Keratinocyte (primary cell): ENCODE data around the gene ERO1B. TPM values are rescaled to one million over a fixed set of nuclear protein-coding genes. Genes with fewer than 3 reads are reported as not detected.

ENCODE experiments used
- DNase-seq: peaks from one replicate; pipeline ENCODE4 v3.0.0-alpha.2; 2011; ENCODE audit warnings: low read depth, missing footprints, low spot score
- FAIRE-seq: peaks from 2 replicates; lab custom pipeline; 2011; peaks lifted over from hg19 to GRCh38; lab: Jason Lieb, UNC
- H2AFZ ChIP-seq: 2 replicates; pipeline ENCODE4 v1.6.0; 2012; ENCODE audit warnings: low read length, control low read depth, inconsistent platforms; ENCODE audit not compliant: control insufficient read depth
- H3K27ac ChIP-seq: 2 replicates; pipeline ENCODE4 v1.5.1; 2011; ENCODE audit warnings: low read length; ENCODE audit not compliant: control insufficient read depth, insufficient read depth
- H3K27me3 ChIP-seq: 3 replicates; pipeline ENCODE4 v1.6.0; 2011; ENCODE audit warnings: low read length; ENCODE audit not compliant: control insufficient read depth, insufficient read depth; ENCODE audit errors: extremely low read depth
- H3K36me3 ChIP-seq, 2 experiments: 2 replicates in 1 of 2; 3 replicates in 1 of 2; pipeline ENCODE4 v1.5.1; 2011; ENCODE audit warnings: low read length in 2 of 2, mild to moderate bottlenecking in 1 of 2; ENCODE audit not compliant: control insufficient read depth in 2 of 2, insufficient read depth in 2 of 2; ENCODE audit errors: extremely low read depth in 1 of 2
- H3K4me1 ChIP-seq: 3 replicates; pipeline ENCODE4 v1.5.1; 2011; ENCODE audit warnings: low read length; ENCODE audit not compliant: control insufficient read depth, insufficient read depth; ENCODE audit errors: extremely low read depth
- H3K4me2 ChIP-seq: 3 replicates; pipeline ENCODE4 v1.6.0; 2011; ENCODE audit warnings: low read depth, low read length; ENCODE audit not compliant: control insufficient read depth, insufficient read depth; ENCODE audit errors: extremely low read depth
- H3K4me3 ChIP-seq, 3 experiments: fragments of 200-600 bp in 1 of 3; sonication (generic) in 1 of 3; 2 replicates in 2 of 3; 3 replicates in 1 of 3; pipeline ENCODE4 v1.5.1; 2011 to 2016; ENCODE audit warnings: low read length in 3 of 3, mild to moderate bottlenecking in 3 of 3, control low read depth in 2 of 3, inconsistent platforms in 1 of 3, low read depth in 1 of 3, mixed read lengths in 1 of 3, mixed run types in 1 of 3, moderate library complexity in 1 of 3; ENCODE audit not compliant: control insufficient read depth in 2 of 3, insufficient read depth in 2 of 3; ENCODE audit errors: extremely low read depth in 1 of 3
- H3K79me2 ChIP-seq: 2 replicates; pipeline ENCODE4 v1.6.0; 2012; ENCODE audit warnings: low read length; ENCODE audit not compliant: control insufficient read depth, insufficient read depth
- H3K9ac ChIP-seq: 3 replicates; pipeline ENCODE4 v1.6.0; 2011; ENCODE audit warnings: low read length; ENCODE audit not compliant: control insufficient read depth, insufficient read depth; ENCODE audit errors: extremely low read depth
- H3K9me1 ChIP-seq: 3 replicates; pipeline ENCODE4 v1.6.0; 2011; ENCODE audit warnings: low read length; ENCODE audit not compliant: control insufficient read depth, insufficient read depth; ENCODE audit errors: extremely low read depth
- H3K9me3 ChIP-seq: 2 replicates; pipeline ENCODE4 v1.5.1; 2012; ENCODE audit warnings: low read depth, low read length; ENCODE audit not compliant: control insufficient read depth
- H4K20me1 ChIP-seq: 3 replicates; pipeline ENCODE4 v1.6.0; 2011; ENCODE audit warnings: low read length; ENCODE audit not compliant: control insufficient read depth, insufficient read depth; ENCODE audit errors: extremely low read depth
- CTCF ChIP-seq, 3 experiments: IDR thresholded peaks in 1 of 3; conservative IDR thresholded peaks in 1 of 3; optimal IDR thresholded peaks in 1 of 3; 2 replicates in 2 of 3; 3 replicates in 1 of 3; pipeline versions ENCODE3 to v1.5.1; 2011; ENCODE audit warnings: low read length in 3 of 3, mild to moderate bottlenecking in 3 of 3, moderate library complexity in 2 of 3, control low read depth in 1 of 3, inconsistent platforms in 1 of 3; ENCODE audit not compliant: insufficient read depth in 2 of 3; ENCODE audit errors: extremely low read depth in 1 of 3
- EZH2 ChIP-seq: IDR thresholded peaks from one replicate; pipeline ENCODE4 v1.6.1; 2012; ENCODE audit warnings: inconsistent platforms, mild to moderate bottlenecking, low read length, moderate library complexity
- dilution Hi-C: fragments of 300-500 bp; cut with MboI; formaldehyde crosslinking; loops from one replicate; pipeline ENCODE4 v1.7.0; 2020; ENCODE audit warnings: low sequenced_read_pairs; ENCODE audit not compliant: extremely low pct_ligation_motif_present
- polyA plus RNA-seq, 5 experiments: library from polyadenylated mRNA; depleted of rRNA in 3 of 5; stranded (reverse) in 3 of 5; stranded (forward) in 1 of 5; unstranded in 1 of 5; fragments of >200 nt; gene quantifications; 1 replicate in 1 of 5; 2 replicates in 3 of 5; 3 replicates in 1 of 5; pipeline versions ENCODE4 v1.2.1 to v1.2.3, GENCODE V29; 2011 to 2012; ENCODE audit warnings: missing spikeins in 2 of 5, low read depth in 1 of 5, low replicate concordance in 1 of 5

ERO1B gene
- polyA plus RNA-seq, 1 donor (not counting 4 experiments of a cell fraction or from before 2014, with no cell fraction given): 3.1 TPM

DNA sequence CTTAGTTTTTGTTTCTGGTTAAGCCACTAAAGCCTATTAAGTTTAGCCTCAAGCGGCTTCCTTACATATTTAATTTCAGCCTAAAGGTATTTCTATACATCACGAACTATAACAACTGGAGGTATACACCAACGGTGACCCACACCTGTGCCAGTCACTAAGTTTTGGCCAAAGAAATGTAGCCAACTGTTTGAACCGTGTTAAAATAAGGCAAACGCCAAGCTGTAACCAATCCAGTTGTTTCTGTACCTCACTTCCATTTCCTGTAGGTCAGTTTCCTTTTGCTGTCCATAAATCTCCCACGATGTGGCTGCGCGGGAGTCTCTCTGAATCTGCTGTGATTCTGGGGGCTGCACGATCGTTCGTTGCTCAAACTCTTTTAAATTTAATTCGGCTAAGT is 5.6 kb upstream of the ERO1B start:
- H3K9me1 ChIP-seq: no peaks in the 10 kb centered on the region
- no peak for FAIRE-seq

GRCh38 chr1:236284291-236284721 is 2.5 kb upstream of the ERO1B start:
- H3K9ac ChIP-seq: no peak overlapping the region

More for the DNA sequence above, 5.6 kb upstream of the ERO1B start:
- no peaks in the 10 kb centered on the region for H3K27me3 ChIP-seq
- dilution Hi-C loops: no loop called here
- no peaks in the 10 kb centered on the region for H3K36me3 ChIP-seq
- DNase-seq: no peak
- H2AFZ ChIP-seq: no peak overlapping the region
- peaks cover 4% of the 10 kb centered on the region for H3K4me1 ChIP-seq
- H3K4me3 ChIP-seq: no peak overlapping the region
- no peaks in the 10 kb centered on the region for H3K79me2 ChIP-seq
- no peak overlapping the region for H3K9ac ChIP-seq
- no peak for TF ChIP-seq CTCF (optimal IDR thresholded peaks at IDR 0.05 in 1 of 3, IDR thresholded peaks at IDR 0.05 in 1 of 3, conservative IDR thresholded peaks at IDR 0.05 in 1 of 3; ENCODE audit: extremely low read depth in 1 of 3, insufficient read depth in 2 of 3, low read length in 3 of 3)
- TF ChIP-seq EZH2: no peak
- no peak overlapping the region for H3K4me2 ChIP-seq
- H4K20me1 ChIP-seq: no peaks in the 10 kb centered on the region
- H3K27ac ChIP-seq: no peak overlapping the region
- no peaks in the 10 kb centered on the region for H3K9me3 ChIP-seq

More at GRCh38 chr1:236284291-236284721, 2.5 kb upstream of the ERO1B start:
- DNase-seq: no peak
- H3K4me1 ChIP-seq: peaks cover 4% of the 10 kb centered on the region
- no peaks in the 10 kb centered on the region for H4K20me1 ChIP-seq
- FAIRE-seq: no peak
- H3K79me2 ChIP-seq: no peaks in the 10 kb centered on the region
- H3K36me3 ChIP-seq: no peaks in the 10 kb centered on the region
- H3K4me2 ChIP-seq: no peak overlapping the region
- dilution Hi-C loops: no loop called here
- no peaks in the 10 kb centered on the region for H3K9me3 ChIP-seq
- no peak overlapping the region for H2AFZ ChIP-seq
- no peak overlapping the region for H3K27ac ChIP-seq
- no peaks in the 10 kb centered on the region for H3K9me1 ChIP-seq
- no peaks in the 10 kb centered on the region for H3K27me3 ChIP-seq
- no peak overlapping the region for H3K4me3 ChIP-seq
- TF ChIP-seq EZH2: no peak
- TF ChIP-seq CTCF (optimal IDR thresholded peaks at IDR 0.05 in 1 of 3, IDR thresholded peaks at IDR 0.05 in 1 of 3, conservative IDR thresholded peaks at IDR 0.05 in 1 of 3; ENCODE audit: extremely low read depth in 1 of 3, insufficient read depth in 2 of 3, low read length in 3 of 3): no peak
